DND-41 (cell line): ENCODE data around the gene HPCA.

Experiments used
- ATAC-seq: fragments of 200-7000 bp; cut with Tn5 transposase; 3 replicates; pipeline ENCODE4 v1.9.1; 2021; ENCODE audit warnings: low read depth; ENCODE audit not compliant: insufficient read depth
- DNase-seq: peaks from one replicate; pipeline ENCODE4 v3.0.0-alpha.2; 2020
- H2AFZ ChIP-seq: 2 replicates; pipeline ENCODE4 v1.6.0; 2012; ENCODE audit warnings: low read depth, low read length
- H3K27ac ChIP-seq: 2 replicates; pipeline ENCODE4 v1.5.1; 2012; ENCODE audit warnings: low read length, inconsistent platforms
- H3K27me3 ChIP-seq: fragments of 200-600 bp; sonication (generic); 2 replicates; pipeline ENCODE4 v1.6.0; 2012; ENCODE audit warnings: low read length, mild to moderate bottlenecking, inconsistent platforms; ENCODE audit not compliant: insufficient read depth, poor library complexity
- H3K36me3 ChIP-seq: 2 replicates; pipeline ENCODE4 v1.5.1; 2012; ENCODE audit warnings: low read length, inconsistent platforms; ENCODE audit not compliant: insufficient read depth
- H3K4me1 ChIP-seq: 2 replicates; pipeline ENCODE4 v1.5.1; 2012; ENCODE audit warnings: mild to moderate bottlenecking, low read length; ENCODE audit not compliant: insufficient read depth
- H3K4me2 ChIP-seq: 2 replicates; pipeline ENCODE4 v1.6.0; 2012; ENCODE audit warnings: mild to moderate bottlenecking, moderate library complexity, low read length, inconsistent platforms; ENCODE audit not compliant: insufficient read depth
- H3K4me3 ChIP-seq, 2 experiments: fragments of 200-600 bp in 1 of 2; shearing (Covaris generic) in 1 of 2; 2 replicates each; pipeline ENCODE4 v1.5.1; 2012 to 2016; ENCODE audit warnings: inconsistent platforms in 2 of 2, low read length in 2 of 2, mild to moderate bottlenecking in 2 of 2, low read depth in 1 of 2, moderate library complexity in 1 of 2
- H3K79me2 ChIP-seq: 2 replicates; pipeline ENCODE4 v1.6.0; 2012; ENCODE audit warnings: low read length, inconsistent platforms; ENCODE audit not compliant: insufficient read depth
- H3K9ac ChIP-seq: 2 replicates; pipeline ENCODE4 v1.6.0; 2012; ENCODE audit warnings: low read depth, mild to moderate bottlenecking, inconsistent platforms, low read length, moderate library complexity
- H3K9me3 ChIP-seq: 2 replicates; pipeline ENCODE4 v1.5.1; 2012; ENCODE audit warnings: low read length, moderate library complexity, mild to moderate bottlenecking, inconsistent platforms; ENCODE audit not compliant: insufficient read depth, severe bottlenecking
- H4K20me1 ChIP-seq: 2 replicates; pipeline ENCODE4 v1.6.0; 2012; ENCODE audit warnings: low read length; ENCODE audit not compliant: insufficient read depth
- CTCF ChIP-seq: IDR thresholded peaks from 2 replicates; pipeline ENCODE4 v1.5.1; 2012; ENCODE audit warnings: borderline replicate concordance, low read length, moderate library complexity, mild to moderate bottlenecking; ENCODE audit not compliant: poor library complexity, severe bottlenecking; ENCODE audit errors: extremely low read depth
- EZH2 ChIP-seq: IDR thresholded peaks from 3 replicates; pipeline ENCODE4 v1.6.1; 2012; ENCODE audit warnings: borderline replicate concordance, low read depth, mild to moderate bottlenecking, moderate library complexity, low read length, inconsistent platforms; ENCODE audit not compliant: severe bottlenecking

The HPCA gene

GRCh38 chr1:32933742-32934322 lies 47.5 kb downstream of the HPCA start:
- no peaks in the 10 kb centered on the region for H4K20me1 ChIP-seq
- TF ChIP-seq CTCF (no peak), EZH2 (no peak)
- H3K4me2 ChIP-seq, result no peak overlapping the region
- no peak overlapping the region for H3K4me3 ChIP-seq
- DNase-seq (no peak), ATAC-seq (peak; percentile 19; the same call in 1 of the 3 replicates)
- H3K9me3 ChIP-seq, result no peaks in the 10 kb centered on the region
- H3K4me1 ChIP-seq, result no peaks in the 10 kb centered on the region
- no peak overlapping the region for H2AFZ ChIP-seq
- no peak overlapping the region for H3K27ac ChIP-seq
- no peaks in the 10 kb centered on the region for H3K27me3 ChIP-seq
- H3K79me2 ChIP-seq, result no peaks in the 10 kb centered on the region
- peaks cover 27% of the 10 kb centered on the region for H3K36me3 ChIP-seq
- H3K9ac ChIP-seq, result no peak overlapping the region

GRCh38 chr1:32934535-32934934 lies 48.2 kb downstream of the HPCA start:
- H3K4me3 ChIP-seq, result no peak overlapping the region
- ATAC-seq (no peak), DNase-seq (no peak)
- H4K20me1 ChIP-seq, result no peaks in the 10 kb centered on the region
- no peak overlapping the region for H3K4me2 ChIP-seq
- no peaks in the 10 kb centered on the region for H3K9me3 ChIP-seq
- H3K27ac ChIP-seq, result no peak overlapping the region
- H3K4me1 ChIP-seq, result no peaks in the 10 kb centered on the region
- no peaks in the 10 kb centered on the region for H3K79me2 ChIP-seq
- TF ChIP-seq CTCF, result no peak
- no peak for TF ChIP-seq EZH2
- peaks cover 27% of the 10 kb centered on the region for H3K36me3 ChIP-seq
- H2AFZ ChIP-seq, result no peak overlapping the region
- H3K9ac ChIP-seq, result no peak overlapping the region
- no peaks in the 10 kb centered on the region for H3K27me3 ChIP-seq

GRCh38 chr1:32937061-32937460 lies 50.8 kb downstream of the HPCA start:
- no peaks in the 10 kb centered on the region for H3K9me3 ChIP-seq
- ATAC-seq, result no peak

More at GRCh38 chr1:32937061-32937460, 50.8 kb downstream of the HPCA start:
- Histone ChIP-seq H3K4me3 (no peak overlapping the region), H3K27ac (no peak overlapping the region), H3K79me2 (no peaks in the 10 kb centered on the region), H3K4me1 (no peaks in the 10 kb centered on the region), H3K4me2 (no peak overlapping the region), H3K27me3 (no peaks in the 10 kb centered on the region), H3K9ac (no peak overlapping the region), H4K20me1 (no peaks in the 10 kb centered on the region), H3K36me3 (peaks cover 47% of the 10 kb centered on the region), H2AFZ (no peak overlapping the region)
- TF ChIP-seq CTCF (no peak), EZH2 (no peak)
- DNase-seq, result no peak
